HCT116 (cell line): ENCODE data around the gene NCKAP5. TPM values are rescaled to one million over a fixed set of nuclear protein-coding genes. Genes with fewer than 3 reads are reported as not detected.

Experiments used
- ATAC-seq: fragments of 200-7000 bp; cut with Tn5 transposase; 2 replicates; pipeline ENCODE4 v1.9.1; 2020; ENCODE audit warnings: mild to moderate bottlenecking, moderate library complexity
- BruUV-seq: library from RNA; stranded (reverse); fragments of 400-500 nt; replicated peaks from 2 replicates; lab custom pipeline; 2021; lab: Mats Ljungman, UMichigan
- CTCF ChIA-PET: fragments of 300-600 bp; sonication (Branson Sonifier 250); formaldehyde crosslinking; loops from one replicate; lab custom pipeline; 2021; ENCODE audit warnings: antibody characterized with exemption; lab: Charles Lee
- POLR2A ChIA-PET: fragments of 300-600, 350-600 bp; sonication (Branson Sonifier 250); formaldehyde crosslinking; loops from one replicate; lab custom pipeline; 2021; ENCODE audit warnings: antibody characterized with exemption; lab: Charles Lee
- RAD21 ChIA-PET, 2 experiments: fragments of 300-600 bp; sonication (Branson Sonifier 250); formaldehyde crosslinking; loops; one replicate each; lab custom pipeline; 2023; ENCODE audit warnings: low total read pairs in 2 of 2; ENCODE audit not compliant: uncharacterized antibody in 2 of 2, unreplicated experiment in 2 of 2, low non-redundant PET in 1 of 2; lab: Charles Lee
- DNase-seq: peaks from one replicate; pipeline ENCODE4 v3.0.0-alpha.2; 2010; ENCODE audit warnings: low read depth, low spot score
- H2AFZ ChIP-seq: fragments of 200-600 bp; shearing (Covaris generic), sonication (generic); 2 replicates; pipeline ENCODE4 v1.6.1; 2017; ENCODE audit warnings: low read depth, mixed run types, mixed read lengths, antibody characterized with exemption, low read length; ENCODE audit not compliant: poor library complexity, severe bottlenecking
- H3K27ac ChIP-seq: 2 replicates; pipeline ENCODE4 v1.5.1; 2012; ENCODE audit warnings: low read depth, low read length
- H3K27me3 ChIP-seq: fragments of 200-600 bp; sonication (generic); 2 replicates; pipeline ENCODE4 v1.6.1; 2016; ENCODE audit warnings: mixed run types, low read length, mixed read lengths; ENCODE audit not compliant: insufficient read depth
- H3K36me3 ChIP-seq, 2 experiments: fragments of 200-500 bp in 1 of 2; fragments of 200-600 bp in 1 of 2; sonication (Bioruptor generic) in 1 of 2; sonication (generic) in 1 of 2; 2 replicates each; pipeline versions ENCODE4 v1.5.1 to v1.6.1; 2014 to 2016; ENCODE audit warnings: low read length in 2 of 2, inconsistent platforms in 1 of 2, mixed read lengths in 1 of 2, mixed run types in 1 of 2; ENCODE audit not compliant: insufficient read depth in 2 of 2, control insufficient read depth in 1 of 2
- H3K4me1 ChIP-seq, 2 experiments: fragments of 200-600 bp in 1 of 2; sonication (generic) in 1 of 2; 2 replicates each; pipeline versions ENCODE4 v1.5.1 to v1.6.1; 2012 to 2017; ENCODE audit warnings: low read length in 2 of 2, inconsistent platforms in 1 of 2, mild to moderate bottlenecking in 1 of 2, mixed read lengths in 1 of 2, mixed run types in 1 of 2, moderate library complexity in 1 of 2; ENCODE audit not compliant: insufficient read depth in 2 of 2, control insufficient read depth in 1 of 2
- H3K4me2 ChIP-seq: fragments of 200-600 bp; sonication (generic); 2 replicates; pipeline ENCODE4 v1.6.1; 2017; ENCODE audit warnings: mixed run types, low read length, mixed read lengths
- H3K4me3 ChIP-seq, 2 experiments: fragments of 200-600 bp in 1 of 2; sonication (generic) in 1 of 2; replicated peaks in 1 of 2; 2 replicates each; pipeline ENCODE4 v1.5.1; 2011 to 2016; ENCODE audit warnings: low read length in 2 of 2, control low read depth in 1 of 2, low read depth in 1 of 2, mild to moderate bottlenecking in 1 of 2, mixed read lengths in 1 of 2, mixed run types in 1 of 2
- H3K79me2 ChIP-seq: fragments of 200-600 bp; sonication (generic); 2 replicates; pipeline ENCODE4 v1.6.1; 2017; ENCODE audit warnings: mild to moderate bottlenecking, mixed run types, low read length, moderate library complexity, mixed read lengths; ENCODE audit not compliant: insufficient read depth
- H3K9ac ChIP-seq: fragments of 200-600 bp; sonication (generic); 2 replicates; pipeline ENCODE4 v1.6.1; 2016; ENCODE audit warnings: low read length, mixed read lengths
- H3K9me2 ChIP-seq: fragments of 200-600 bp; sonication (generic), shearing (Covaris generic); 2 replicates; pipeline ENCODE4 v1.6.1; 2017; ENCODE audit warnings: mixed run types, mild to moderate bottlenecking, moderate library complexity; ENCODE audit not compliant: insufficient read depth
- H3K9me3 ChIP-seq, 2 experiments: fragments of 200-500 bp in 1 of 2; fragments of 200-600 bp in 1 of 2; sonication (Bioruptor generic) in 1 of 2; sonication (generic) in 1 of 2; 2 replicates each; pipeline ENCODE4 v1.6.1; 2014 to 2017; ENCODE audit warnings: low read length in 2 of 2, mixed read lengths in 2 of 2, inconsistent platforms in 1 of 2, low read depth in 1 of 2, mild to moderate bottlenecking in 1 of 2, mixed run types in 1 of 2, moderate library complexity in 1 of 2; ENCODE audit not compliant: control insufficient read depth in 1 of 2, insufficient read depth in 1 of 2
- H4K20me1 ChIP-seq: fragments of 200-600 bp; sonication (generic), shearing (Covaris generic); 2 replicates; pipeline ENCODE4 v1.6.1; 2017; ENCODE audit warnings: mixed run types, mild to moderate bottlenecking, moderate library complexity; ENCODE audit not compliant: insufficient read depth
- ATF3 ChIP-seq: IDR thresholded peaks from 2 replicates; pipeline ENCODE4 v1.6.1; 2012
- EGR1 ChIP-seq: IDR thresholded peaks from 2 replicates; pipeline ENCODE4 v1.6.1; 2012; ENCODE audit warnings: low read depth
- ELF1 ChIP-seq: IDR thresholded peaks from 2 replicates; pipeline ENCODE4 v1.6.1; 2012; ENCODE audit warnings: low read depth, borderline replicate concordance
- EZH2 ChIP-seq: fragments of 200-600 bp; sonication (generic); IDR thresholded peaks from 2 replicates; pipeline ENCODE4 v1.6.1; 2017; ENCODE audit warnings: antibody characterized with exemption, mixed run types
- EZH2phosphoT487 ChIP-seq: fragments of 200-600 bp; IDR thresholded peaks from 2 replicates; pipeline ENCODE4 v1.6.1; 2018; ENCODE audit warnings: antibody characterized with exemption, borderline replicate concordance
- FOSL1 ChIP-seq: IDR thresholded peaks from 2 replicates; pipeline ENCODE4 v1.6.1; 2012; ENCODE audit warnings: low read depth
- JUND ChIP-seq: IDR thresholded peaks from 2 replicates; pipeline ENCODE4 v1.6.1; 2012
- POLR2A ChIP-seq: IDR thresholded peaks from 2 replicates; pipeline ENCODE4 v1.7.0; 2011; ENCODE audit warnings: borderline replicate concordance; ENCODE audit not compliant: insufficient read depth, insufficient read length; ENCODE audit errors: extremely low read depth
- POLR2AphosphoS5 ChIP-seq: IDR thresholded peaks from 2 replicates; pipeline ENCODE4 v1.6.1; 2011; ENCODE audit warnings: mild to moderate bottlenecking, low read depth, low read length, moderate library complexity
- RAD21 ChIP-seq: IDR thresholded peaks from 2 replicates; pipeline ENCODE4 v1.6.1; 2012; ENCODE audit warnings: low read depth, mild to moderate bottlenecking
- SIN3A ChIP-seq: IDR thresholded peaks from 2 replicates; pipeline ENCODE4 v1.6.1; 2012; ENCODE audit warnings: low read depth
- YY1 ChIP-seq: IDR thresholded peaks from 2 replicates; pipeline ENCODE4 v1.6.1; 2011; ENCODE audit warnings: low read length, low read depth, moderate library complexity, mild to moderate bottlenecking; ENCODE audit not compliant: insufficient replicate concordance; ENCODE audit errors: extremely low read depth
- ZFX ChIP-seq: fragments of 450-650 bp; IDR thresholded peaks from 2 replicates; pipeline ENCODE4 v1.6.1; 2017
- ZNF274 ChIP-seq: fragments of 200-500 bp; sonication (Bioruptor generic); IDR thresholded peaks from 2 replicates; pipeline ENCODE4 v1.6.1; 2014; ENCODE audit warnings: mild to moderate bottlenecking, low read depth, low read length, inconsistent platforms
- intact Hi-C: fragments of 100-400 bp; cut with micrococcal nuclease; formaldehyde crosslinking; loops from 2 replicates; pipeline ENCODE4 v1.10.0; 2022
- total RNA-seq: library from RNA; stranded (reverse); gene quantifications from one replicate; pipeline ENCODE4 v1.2.1, GENCODE V29; 2021; ENCODE audit not compliant: unreplicated experiment
- TF ChIP-seq, protein P1 (sequence below): IDR thresholded peaks from 2 replicates; pipeline ENCODE4 v1.6.1; 2012; ENCODE audit warnings: low read depth
- TF ChIP-seq, protein P2 (sequence below): IDR thresholded peaks from 2 replicates; pipeline ENCODE4 v1.6.1; 2011; ENCODE audit warnings: mild to moderate bottlenecking, low read length, moderate library complexity; ENCODE audit not compliant: insufficient replicate concordance; ENCODE audit errors: extremely low read depth

The NCKAP5 gene
- total RNA-seq, 1 experiment from 2014 or later = 0.30 TPM

- H3K9me3 ChIP-seq = no peaks in the 10 kb centered on the region
- no TSS peak for BruUV-seq
- H3K27ac ChIP-seq = no peak overlapping the region
- H3K4me2 ChIP-seq = no peak overlapping the region
- ChIA-PET RAD21 (no interaction called here), CTCF (no interaction called here), POLR2A (no interaction called here)
- no peak overlapping the region for H3K9ac ChIP-seq
- DNase-seq = no peak
- no peaks in the 10 kb centered on the region for H3K36me3 ChIP-seq
- H4K20me1 ChIP-seq = no peaks in the 10 kb centered on the region
- H3K79me2 ChIP-seq = no peaks in the 10 kb centered on the region
- H3K4me1 ChIP-seq = no peaks in the 10 kb centered on the region
- H3K27me3 ChIP-seq = no peaks in the 10 kb centered on the region
- no peaks in the 10 kb centered on the region for H3K9me2 ChIP-seq
- ATAC-seq = no peak
- no peak overlapping the region for H2AFZ ChIP-seq
- no peak overlapping the region for H3K4me3 ChIP-seq
- intact Hi-C loops = no loop called here
- no peak for TF ChIP-seq FOSL1
- no peak for TF ChIP-seq JUND
- TF ChIP-seq ATF3 = no peak
These were observed 428.3 kb downstream of the NCKAP5 start for GRCh38 chr2:133139847-133140533.

- Histone ChIP-seq H3K36me3 (no peaks in the 10 kb centered on the region), H4K20me1 (no peaks in the 10 kb centered on the region), H3K9ac (no peak overlapping the region), H3K4me1 (no peaks in the 10 kb centered on the region), H3K79me2 (no peaks in the 10 kb centered on the region), H3K9me2 (no peaks in the 10 kb centered on the region), H3K4me3 (no peak overlapping the region), H3K27ac (no peak overlapping the region), H3K27me3 (no peaks in the 10 kb centered on the region), H2AFZ (no peak overlapping the region), H3K9me3 (no peaks in the 10 kb centered on the region), H3K4me2 (no peak overlapping the region)
- ChIA-PET CTCF (no interaction called here), POLR2A (no interaction called here), RAD21 (no interaction called here)
- ATAC-seq (no peak), DNase-seq (no peak)
- no TSS peak for BruUV-seq
- intact Hi-C loops = no loop called here
- TF ChIP-seq EGR1 (no peak), POLR2A (no peak), ELF1 (no peak), ZNF274 (no peak), JUND (no peak), POLR2AphosphoS5 (no peak), RAD21 (no peak), ZFX (no peak), EZH2 (no peak), YY1 (no peak), SIN3A (no peak), EZH2phosphoT487 (no peak)
- TF ChIP-seq, protein P1, sequence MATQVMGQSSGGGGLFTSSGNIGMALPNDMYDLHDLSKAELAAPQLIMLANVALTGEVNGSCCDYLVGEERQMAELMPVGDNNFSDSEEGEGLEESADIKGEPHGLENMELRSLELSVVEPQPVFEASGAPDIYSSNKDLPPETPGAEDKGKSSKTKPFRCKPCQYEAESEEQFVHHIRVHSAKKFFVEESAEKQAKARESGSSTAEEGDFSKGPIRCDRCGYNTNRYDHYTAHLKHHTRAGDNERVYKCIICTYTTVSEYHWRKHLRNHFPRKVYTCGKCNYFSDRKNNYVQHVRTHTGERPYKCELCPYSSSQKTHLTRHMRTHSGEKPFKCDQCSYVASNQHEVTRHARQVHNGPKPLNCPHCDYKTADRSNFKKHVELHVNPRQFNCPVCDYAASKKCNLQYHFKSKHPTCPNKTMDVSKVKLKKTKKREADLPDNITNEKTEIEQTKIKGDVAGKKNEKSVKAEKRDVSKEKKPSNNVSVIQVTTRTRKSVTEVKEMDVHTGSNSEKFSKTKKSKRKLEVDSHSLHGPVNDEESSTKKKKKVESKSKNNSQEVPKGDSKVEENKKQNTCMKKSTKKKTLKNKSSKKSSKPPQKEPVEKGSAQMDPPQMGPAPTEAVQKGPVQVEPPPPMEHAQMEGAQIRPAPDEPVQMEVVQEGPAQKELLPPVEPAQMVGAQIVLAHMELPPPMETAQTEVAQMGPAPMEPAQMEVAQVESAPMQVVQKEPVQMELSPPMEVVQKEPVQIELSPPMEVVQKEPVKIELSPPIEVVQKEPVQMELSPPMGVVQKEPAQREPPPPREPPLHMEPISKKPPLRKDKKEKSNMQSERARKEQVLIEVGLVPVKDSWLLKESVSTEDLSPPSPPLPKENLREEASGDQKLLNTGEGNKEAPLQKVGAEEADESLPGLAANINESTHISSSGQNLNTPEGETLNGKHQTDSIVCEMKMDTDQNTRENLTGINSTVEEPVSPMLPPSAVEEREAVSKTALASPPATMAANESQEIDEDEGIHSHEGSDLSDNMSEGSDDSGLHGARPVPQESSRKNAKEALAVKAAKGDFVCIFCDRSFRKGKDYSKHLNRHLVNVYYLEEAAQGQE = no peak
- TF ChIP-seq, protein P2, sequence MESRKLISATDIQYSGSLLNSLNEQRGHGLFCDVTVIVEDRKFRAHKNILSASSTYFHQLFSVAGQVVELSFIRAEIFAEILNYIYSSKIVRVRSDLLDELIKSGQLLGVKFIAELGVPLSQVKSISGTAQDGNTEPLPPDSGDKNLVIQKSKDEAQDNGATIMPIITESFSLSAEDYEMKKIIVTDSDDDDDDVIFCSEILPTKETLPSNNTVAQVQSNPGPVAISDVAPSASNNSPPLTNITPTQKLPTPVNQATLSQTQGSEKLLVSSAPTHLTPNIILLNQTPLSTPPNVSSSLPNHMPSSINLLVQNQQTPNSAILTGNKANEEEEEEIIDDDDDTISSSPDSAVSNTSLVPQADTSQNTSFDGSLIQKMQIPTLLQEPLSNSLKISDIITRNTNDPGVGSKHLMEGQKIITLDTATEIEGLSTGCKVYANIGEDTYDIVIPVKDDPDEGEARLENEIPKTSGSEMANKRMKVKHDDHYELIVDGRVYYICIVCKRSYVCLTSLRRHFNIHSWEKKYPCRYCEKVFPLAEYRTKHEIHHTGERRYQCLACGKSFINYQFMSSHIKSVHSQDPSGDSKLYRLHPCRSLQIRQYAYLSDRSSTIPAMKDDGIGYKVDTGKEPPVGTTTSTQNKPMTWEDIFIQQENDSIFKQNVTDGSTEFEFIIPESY = no peak
These were observed 429.6 kb downstream of the NCKAP5 start for GRCh38 chr2:133138693-133139092.
